Stimulated activated CD4-positive, alpha-beta T cell treated with anti-CD3 and anti-CD28 coated beads, Interleukin-1b, Interleukin-23, amount 100 ng/mL, for 24 hours (primary cell): ENCODE results near the gene HOXA7.

Source experiments
- DNase-seq, 4 experiments: peaks; one replicate each; pipeline ENCODE4 v3.0.0-alpha.2; 2020; ENCODE audit warnings: low read depth in 4 of 4, low spot score in 1 of 4

The HOXA7 gene

DNA sequence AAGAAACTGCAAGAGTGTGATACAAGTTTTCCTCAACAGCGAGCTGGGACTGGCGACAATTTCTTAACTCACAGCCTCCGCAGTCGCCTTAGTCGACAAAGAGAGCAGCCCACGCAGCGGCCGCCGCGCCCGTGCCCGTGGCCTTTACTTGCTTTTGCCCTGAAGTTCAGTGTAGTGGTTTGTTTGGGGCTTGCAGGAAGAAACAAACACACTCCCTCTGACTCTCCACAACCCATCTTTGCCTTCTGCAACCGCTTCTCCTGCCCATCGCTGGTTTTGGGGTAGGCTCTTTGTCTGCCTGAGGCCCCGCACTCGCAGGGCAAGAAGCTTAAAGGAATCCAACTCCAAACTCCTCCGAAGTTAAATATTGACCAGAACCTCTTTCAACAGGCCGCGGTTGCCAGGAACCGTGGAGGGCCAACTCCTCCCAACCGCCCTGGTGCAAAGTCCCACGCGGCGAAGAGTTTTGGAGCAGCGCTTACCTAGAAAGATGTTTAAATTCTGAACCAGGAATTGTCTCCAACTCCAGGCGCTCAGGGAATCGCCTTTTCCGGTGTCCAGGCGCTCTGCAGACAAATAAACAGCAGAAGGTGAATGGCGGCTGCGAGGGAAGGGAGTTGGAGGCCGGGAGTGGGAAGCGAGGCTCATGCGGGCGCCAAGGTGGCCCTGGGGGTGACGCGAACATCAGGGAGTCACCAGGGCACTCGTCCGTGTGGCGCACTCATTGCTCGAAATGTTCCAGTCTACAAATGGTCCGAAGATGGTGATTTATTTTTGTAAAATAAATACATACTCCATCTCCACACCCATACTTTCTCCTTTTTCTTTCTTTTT lies 34.2 kb downstream of the HOXA7 start:
- no peak for DNase-seq

DNA sequence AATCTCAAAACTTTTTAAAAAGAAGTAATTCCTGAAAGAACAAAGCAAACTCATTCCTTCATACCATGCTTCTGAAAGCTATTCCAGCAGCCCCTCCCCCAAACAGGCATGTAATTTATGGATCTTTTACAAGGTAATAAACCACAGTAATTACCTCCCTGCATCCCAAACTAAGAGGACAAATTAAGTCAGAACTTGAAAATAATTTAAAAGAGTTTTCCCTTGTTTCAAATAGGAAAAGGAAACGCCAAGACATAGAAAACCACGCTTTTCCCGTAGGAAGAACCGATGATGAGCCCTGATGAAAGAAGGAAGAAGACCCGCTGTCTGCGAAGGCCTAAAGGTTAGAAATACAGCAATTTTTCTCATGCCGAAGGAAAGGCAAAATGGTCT lies 34.8 kb downstream of the HOXA7 start:
- no peak for DNase-seq

DNA sequence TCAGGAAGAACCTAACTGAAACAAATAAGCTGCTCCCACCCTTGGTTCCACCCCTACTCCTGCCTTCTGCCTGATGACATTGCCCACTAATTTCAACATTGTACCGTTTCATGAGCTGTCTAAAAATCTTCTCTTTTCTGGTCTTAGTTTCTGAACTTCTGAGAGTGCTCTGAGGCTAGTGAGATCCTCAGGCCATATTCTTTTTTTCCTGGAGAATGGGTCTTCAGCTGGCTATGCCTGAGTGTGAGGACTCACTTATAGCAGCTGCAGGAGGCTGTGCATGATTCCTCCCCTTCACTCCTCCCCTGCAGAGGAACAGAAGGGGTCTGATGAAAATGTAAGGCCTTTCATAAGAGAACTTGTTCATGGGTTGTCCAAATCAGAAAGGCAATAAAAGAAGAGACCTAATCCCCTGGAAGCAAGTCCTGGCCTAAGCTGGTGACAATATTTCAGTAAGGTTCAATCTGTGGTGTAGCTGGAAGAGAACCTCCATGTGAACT lies 37.0 kb downstream of the HOXA7 start:
- DNase-seq = no peak

DNA sequence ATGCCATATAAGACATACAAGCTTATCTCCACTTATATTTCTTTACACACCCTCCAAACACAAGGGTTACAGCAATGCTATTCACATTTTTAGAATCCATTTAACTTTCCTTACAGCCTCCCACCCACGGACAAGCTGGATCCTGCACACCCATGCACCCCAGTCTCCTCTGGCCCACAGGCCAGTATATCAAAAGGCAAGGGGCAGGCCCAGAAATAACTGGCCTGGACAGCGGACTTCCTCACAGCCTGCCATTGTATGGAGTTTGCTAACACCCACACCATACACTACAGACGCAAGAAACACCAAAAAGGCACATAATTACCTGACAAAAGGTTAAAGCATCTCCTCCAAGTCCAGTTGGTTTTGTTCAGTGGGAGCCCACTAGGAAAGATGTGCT lies 37.9 kb downstream of the HOXA7 start:
- DNase-seq = no peak

GRCh38 chr7:27117887-27118491 lies 38.5 kb downstream of the HOXA7 start:
- no peak for DNase-seq

DNA sequence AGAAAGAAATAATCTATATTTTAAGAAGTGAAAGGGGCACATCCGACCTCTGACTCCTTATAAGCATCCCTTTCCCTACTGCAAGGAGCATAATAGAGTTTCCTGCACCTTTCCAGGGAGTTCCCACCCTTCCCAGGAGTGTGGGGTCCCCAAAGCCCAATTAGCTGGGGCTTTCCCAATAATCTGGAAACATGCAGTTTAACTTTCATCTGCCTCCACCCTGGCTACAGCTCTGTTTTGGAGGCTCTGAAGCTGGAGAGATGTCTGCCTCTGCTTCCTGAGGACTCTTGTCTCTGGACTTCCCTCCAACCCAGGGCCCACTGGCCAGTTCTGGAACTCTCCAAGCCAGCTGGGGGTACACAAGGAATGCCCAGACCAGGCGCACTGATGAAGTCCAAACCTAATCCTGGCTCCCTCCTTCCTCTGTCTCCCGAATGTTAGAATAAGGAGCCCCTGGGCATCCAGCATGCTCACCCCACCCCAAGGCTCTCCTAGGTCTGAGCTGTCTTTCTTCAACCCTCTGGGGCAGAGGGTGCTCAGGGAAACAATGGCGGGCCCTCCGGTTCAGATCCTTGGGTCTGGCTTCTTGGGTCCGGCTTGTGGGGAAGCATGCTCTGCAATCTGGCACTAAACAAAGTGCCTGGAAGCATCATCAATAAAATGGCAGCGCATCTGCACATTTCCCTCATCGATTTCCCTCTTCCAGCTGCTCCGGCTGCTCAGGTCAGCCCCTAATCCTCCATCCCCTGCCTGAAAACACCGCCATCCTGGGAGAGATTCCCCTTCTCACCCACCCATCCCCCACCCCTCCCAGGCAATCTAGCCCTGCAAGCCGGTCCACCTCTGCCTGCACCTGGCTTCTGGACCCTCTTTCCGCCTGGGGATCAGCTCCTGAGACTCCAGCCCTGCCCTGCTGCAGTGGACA lies 39.3 kb downstream of the HOXA7 start:
- DNase-seq = no peak

DNA sequence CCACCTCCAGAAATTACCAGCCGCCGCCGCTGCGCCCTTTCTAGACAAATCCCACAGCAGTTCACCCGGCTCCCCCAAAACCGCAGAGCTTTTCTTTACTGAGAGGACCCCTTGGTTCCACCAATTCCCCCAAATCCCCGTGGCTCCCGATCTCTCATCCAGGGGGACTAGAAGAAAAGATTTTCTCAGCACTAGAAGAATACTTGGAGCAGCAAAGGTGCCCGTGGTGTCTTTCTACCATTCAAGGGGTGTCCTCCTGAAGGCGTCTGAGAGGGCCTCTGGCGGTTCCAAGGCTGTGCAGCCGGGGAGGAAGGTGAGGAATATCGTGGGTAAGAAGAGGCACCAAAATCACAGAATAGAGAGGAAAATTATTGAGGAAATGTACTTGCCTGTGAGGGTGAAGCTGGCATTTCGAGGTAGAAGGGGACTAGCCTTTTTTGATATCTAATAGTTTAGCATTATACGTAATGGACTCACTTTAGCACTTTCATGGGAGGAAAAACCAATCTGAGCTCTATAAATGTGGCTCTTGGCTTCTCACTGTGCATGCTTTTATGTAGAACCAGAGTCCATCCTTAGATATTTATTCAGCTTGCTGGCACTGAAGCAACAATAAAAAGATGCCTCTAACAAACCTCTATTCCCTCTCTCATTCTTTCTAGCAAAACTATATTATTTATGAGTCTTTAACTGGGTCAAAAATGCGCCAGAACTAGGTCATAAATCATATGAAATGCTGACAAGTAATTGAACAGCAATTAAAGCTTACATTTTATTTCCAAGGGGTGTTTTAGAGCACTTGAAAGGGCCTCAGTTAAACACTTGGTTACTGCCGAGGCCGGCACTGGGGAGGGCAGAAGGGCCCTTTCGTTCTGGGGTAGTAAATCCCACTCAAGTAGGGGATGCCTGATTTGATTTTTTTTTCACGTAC lies 40.2 kb downstream of the HOXA7 start:
- DNase-seq = no peak

- no peak for DNase-seq
Measured at GRCh38 chr7:27115221-27116026, 41.1 kb downstream of the HOXA7 start.

- no peak for DNase-seq
Measured at GRCh38 chr7:27114881-27115220, 41.6 kb downstream of the HOXA7 start.

DNA sequence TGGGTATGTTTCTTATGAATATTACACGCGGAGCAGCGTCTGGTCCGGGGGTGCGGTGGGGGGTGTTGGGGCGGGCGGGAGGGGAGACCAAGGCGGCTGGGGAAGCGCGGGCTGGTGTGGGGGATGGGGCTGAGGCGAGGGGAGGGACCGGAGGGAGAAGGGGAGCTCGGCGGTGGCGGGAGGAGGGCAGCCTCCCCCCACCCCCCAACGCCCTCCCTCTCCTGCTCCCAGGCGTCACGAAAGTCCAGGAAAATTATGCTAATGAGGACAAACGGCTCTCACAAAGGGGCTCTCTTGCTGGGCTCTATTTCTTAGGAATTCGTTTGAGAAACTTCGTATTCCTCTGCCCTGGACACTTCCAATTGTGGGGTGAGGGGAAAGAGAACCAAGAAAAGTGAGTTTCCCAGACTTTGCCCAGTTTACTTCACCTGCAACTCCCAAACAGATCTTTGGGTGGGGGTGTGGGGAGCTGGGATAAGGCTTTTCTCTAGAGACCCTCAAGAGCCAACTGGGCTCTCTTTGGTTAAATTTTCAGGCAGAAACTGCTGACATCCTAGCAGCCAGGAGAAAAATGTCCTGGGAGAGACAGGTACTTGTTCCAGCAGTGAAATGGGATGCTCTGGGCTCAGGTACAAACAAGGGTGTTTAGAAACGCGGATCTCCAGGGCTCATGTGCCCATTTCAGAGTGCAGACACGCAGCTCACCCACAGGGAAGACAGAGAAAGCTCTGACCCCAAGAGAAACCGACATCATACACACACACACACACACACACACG lies 42.3 kb downstream of the HOXA7 start:
- no peak for DNase-seq

- DNase-seq = no peak
Measured at GRCh38 chr7:27112955-27113949, 43.2 kb downstream of the HOXA7 start.

DNA sequence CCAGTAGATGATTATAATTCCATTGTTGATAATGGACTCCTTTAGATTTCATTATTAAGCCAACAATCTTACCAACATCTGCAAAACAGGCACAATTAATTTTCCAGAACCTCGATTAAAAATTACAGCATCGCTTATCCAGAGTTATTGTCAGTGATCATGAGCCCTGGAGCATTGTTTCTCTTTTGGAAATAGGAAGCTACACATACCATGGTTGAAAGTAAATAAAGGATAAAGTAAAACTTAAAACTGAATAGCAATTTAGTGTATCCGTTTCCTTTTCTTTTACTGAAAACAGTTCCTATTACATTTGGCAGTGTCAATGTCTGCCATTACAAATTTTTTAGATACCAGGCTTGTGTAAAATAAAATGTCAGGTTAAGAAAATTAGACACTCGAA lies 44.1 kb downstream of the HOXA7 start:
- no peak for DNase-seq

DNA sequence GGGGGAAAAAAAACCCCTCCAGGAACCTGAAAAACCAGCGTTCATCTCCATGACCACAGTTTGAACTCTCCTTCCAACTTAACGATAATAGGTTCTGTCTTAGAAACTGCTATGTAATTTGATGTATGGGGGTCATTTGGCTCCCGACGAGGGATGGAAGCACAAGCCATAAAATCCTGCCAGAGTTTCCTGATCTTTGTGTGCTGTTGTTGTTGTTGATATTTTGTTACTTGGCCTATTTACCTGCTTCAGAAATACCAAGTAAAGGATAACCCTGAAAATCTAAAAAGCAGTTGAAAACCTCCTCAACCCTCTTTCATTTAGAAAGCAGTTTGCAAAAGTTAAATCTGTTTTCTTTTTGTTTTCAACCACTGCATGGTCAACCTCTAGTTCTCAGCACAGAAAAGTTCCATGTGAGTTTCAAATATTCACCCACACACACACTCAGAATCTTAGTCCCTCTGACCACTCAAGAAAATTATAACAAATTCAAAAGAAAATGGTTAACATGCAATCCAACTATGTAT lies 44.7 kb downstream of the HOXA7 start:
- DNase-seq = no peak

DNA sequence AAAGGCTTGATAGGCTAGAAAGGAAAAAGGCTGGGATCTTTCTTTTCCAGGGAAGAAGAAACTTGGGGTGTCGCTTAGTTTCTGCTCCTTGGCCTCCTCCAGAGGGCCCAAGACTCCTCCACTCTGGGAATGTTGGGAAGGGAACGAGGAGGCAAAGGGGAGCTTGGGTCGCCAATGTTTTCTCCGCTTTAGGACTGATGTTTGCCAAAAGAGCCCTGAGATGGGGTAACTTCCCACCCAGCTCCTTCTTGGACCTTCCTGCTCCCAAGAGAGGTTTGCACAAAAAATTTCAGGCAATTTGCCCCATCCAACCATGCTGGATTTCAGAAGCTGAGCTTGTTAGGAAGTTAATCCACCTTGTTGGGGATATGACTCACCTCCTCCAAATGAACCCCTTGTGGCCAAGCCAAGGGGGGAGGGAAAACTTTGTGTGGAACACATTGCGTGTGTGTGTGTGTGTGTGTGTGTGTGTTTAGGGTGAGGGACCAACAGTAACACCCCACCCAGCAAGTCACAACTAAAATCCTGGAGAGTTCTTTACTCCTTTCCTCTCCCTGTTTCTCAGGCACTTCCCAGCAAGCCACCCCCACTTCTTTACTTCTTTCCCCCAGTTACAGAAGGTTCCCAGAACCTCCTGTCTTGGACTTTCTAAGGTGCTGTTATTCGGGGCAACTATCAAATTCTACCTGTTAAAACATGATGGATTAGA lies 45.3 kb downstream of the HOXA7 start:
- no peak for DNase-seq

DNA sequence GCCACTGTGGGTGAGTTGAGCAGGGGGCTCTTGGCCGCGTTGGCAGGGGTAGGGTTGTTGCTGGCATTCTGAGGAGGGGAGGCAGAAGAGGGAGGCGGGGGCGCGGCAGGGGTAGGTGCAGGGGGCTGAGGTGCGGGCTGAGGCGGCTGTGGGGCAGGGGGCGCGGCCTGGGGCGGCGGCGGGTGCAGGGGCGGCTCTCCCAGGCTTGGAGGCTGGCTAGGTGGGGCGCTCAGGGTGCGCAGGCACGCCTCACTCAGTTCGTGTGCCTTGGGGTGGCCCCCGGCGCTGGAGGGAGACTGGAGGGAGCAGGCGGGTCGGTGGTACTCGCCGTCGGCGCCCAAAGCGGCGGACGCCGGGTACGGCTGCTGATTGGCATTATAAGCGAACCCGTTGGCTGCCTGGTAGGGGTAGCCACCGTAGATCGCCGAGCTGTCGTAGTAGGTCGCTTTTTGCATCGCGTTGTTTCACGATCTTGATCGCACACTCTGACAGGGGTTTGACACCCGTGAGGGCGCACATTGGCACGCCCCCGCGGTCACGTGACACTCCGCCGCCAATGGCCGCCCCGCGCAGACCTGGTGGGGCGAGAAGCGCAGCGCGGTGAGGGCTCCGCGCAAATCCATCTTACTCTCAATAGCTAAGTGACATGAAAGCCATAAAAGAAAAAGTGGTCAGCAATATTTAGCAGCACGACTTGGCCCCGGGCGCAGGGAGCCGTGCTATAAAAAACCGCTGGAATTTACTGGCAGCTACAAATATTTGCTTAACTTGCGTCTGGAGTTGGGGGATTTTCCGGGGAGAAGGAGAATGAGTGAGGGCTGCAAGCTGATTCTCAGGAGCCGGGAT lies 46.1 kb downstream of the HOXA7 start:
- DNase-seq = no peak
